ENCODE results near the gene CUL3.
"Not testable (repeated sequence)": the region's sequence is repeated elsewhere in the genome, so short reads cannot be mapped to it uniquely, and the experiment has no call there.

Gene CUL3

DNA sequence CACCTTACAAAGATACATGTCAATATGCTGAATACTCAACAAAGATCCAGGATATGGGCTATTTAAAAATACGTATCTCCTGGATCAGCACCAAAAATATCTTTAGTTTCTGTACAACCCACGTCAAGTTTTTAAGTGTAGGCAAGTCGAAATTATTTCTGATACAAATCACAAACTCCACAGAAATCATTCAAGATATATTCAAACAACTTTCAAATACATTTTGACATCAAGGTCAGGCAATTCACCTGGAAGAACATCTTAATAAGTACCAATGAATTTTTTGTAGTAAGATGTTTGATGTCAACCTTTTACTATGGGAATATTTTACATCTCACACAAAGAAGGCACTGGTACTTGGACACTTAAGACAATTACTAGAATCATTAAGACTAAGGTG is 86.2 kb downstream of the CUL3 start:
- TF ChIP-seq, protein P1, sequence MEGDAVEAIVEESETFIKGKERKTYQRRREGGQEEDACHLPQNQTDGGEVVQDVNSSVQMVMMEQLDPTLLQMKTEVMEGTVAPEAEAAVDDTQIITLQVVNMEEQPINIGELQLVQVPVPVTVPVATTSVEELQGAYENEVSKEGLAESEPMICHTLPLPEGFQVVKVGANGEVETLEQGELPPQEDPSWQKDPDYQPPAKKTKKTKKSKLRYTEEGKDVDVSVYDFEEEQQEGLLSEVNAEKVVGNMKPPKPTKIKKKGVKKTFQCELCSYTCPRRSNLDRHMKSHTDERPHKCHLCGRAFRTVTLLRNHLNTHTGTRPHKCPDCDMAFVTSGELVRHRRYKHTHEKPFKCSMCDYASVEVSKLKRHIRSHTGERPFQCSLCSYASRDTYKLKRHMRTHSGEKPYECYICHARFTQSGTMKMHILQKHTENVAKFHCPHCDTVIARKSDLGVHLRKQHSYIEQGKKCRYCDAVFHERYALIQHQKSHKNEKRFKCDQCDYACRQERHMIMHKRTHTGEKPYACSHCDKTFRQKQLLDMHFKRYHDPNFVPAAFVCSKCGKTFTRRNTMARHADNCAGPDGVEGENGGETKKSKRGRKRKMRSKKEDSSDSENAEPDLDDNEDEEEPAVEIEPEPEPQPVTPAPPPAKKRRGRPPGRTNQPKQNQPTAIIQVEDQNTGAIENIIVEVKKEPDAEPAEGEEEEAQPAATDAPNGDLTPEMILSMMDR (IDR thresholded peaks at IDR 0.05; ENCODE audit: insufficient read depth, missing control alignments): no peak
- FAIRE-seq: no peak
- DNase-seq (ENCODE audit: insufficient read length, low spot score): no peak

DNA sequence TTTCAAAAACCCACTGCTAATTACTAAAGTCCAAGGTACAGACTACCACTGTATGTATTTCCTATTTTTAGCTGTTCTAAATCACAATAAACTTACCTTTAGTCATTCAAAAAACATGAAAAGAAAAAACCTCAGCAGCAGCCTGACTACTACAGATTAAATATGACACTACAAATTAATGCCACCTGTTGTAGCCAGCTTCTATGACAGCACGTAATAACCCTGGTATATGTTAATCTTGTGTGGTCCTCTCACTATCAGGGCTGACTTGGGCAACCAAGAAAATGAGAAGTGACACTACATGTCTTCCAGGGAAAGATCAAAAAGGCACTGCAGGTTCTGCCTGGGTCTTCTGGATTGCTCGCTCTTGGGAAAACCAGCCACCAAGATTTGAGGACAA is 92.6 kb downstream of the CUL3 start:
- DNase-seq (ENCODE audit: insufficient read length, low spot score) (no peak), FAIRE-seq (no peak)
- TF ChIP-seq, protein P1 (IDR thresholded peaks at IDR 0.05; ENCODE audit: insufficient read depth, missing control alignments): no peak

DNA sequence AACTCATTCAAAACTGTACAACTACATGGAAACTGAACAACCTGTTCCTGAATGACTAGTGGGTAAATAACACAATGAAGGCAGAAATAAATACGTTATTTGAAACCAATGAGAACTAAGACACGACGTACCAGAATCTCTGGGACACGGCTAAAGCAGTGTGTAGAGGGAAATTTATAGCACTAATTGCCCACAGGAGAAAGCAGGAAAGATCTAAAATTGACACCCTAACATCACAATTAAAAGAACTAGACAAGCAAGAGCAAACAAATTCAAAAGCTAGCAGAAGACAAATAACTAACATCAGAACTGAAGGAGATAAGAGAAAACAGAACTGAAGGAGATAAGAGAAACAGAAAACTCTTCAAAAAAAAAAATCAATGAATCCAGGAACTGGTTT is 97.2 kb downstream of the CUL3 start:
- not testable (repeated sequence) for FAIRE-seq; DNase-seq (ENCODE audit: insufficient read length, low spot score)

DNA sequence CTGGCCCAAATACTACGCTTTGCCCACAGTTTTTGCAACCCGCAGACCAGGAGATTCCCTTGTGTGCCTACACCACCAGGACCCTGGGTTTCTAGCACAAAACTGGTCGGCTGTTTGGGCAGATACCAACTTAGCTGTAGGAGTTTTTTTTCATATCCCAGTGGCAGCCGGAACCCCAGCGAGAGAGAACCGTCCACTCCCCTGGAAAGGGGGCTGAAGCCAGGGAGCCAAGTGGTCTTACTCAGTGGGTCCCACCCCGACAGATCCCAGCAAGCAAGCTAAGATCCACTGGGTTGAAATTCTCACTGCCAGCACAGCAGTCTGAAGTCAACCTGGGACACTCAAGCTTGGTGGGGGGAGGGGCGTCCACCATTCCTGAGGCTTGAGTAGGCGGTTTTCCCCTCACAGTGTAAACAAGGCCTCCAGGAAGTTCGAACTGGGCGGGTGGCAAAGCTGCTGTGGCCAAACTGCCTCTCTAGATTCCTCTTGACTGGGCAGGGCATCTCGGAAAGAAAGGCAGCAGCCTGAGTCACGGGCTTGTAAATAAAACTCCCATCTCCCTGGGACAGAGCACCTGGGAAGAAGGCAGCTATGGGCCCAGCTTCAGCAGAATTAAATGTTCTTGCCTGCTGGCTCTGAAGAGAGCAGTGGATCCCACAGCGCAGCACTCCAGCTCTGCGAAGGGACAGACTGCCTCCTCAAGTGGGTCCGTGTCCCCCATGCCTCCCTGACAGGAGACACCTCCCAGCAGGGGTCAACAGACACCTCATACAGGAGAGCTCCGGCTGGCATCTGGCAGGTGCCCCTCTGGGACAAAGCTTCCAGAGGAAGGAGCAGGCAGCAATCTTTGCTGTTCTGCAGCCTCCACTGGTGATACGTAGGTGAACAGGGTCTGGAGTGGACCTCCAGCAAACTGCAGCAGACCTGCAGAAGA is 99.8 kb downstream of the CUL3 start:
- not testable (repeated sequence) for FAIRE-seq; DNase-seq (ENCODE audit: insufficient read length, low spot score)

DNA sequence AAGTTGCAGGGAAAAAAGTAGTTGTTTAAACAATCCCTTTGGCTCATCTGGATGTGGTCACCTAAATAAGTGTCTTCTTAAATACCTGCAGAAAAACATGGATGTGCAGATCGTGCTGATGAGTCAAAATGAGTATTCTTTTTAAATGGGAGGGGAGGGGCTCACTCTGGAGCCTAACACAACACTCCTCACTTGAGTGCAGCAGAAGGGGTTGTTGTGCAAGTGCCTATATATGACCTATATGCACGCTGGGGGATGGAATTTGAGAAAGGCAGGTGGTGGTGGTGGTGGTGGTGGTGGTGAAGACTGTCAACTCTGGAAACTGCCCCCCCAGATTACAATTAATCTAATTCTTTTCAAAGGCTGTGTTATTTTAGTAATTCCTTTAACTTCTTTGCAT is 105.3 kb downstream of the CUL3 start:
- FAIRE-seq (no peak), DNase-seq (ENCODE audit: insufficient read length, low spot score) (no peak)
- TF ChIP-seq, protein P1 (IDR thresholded peaks at IDR 0.05; ENCODE audit: insufficient read depth, missing control alignments): no peak

DNA sequence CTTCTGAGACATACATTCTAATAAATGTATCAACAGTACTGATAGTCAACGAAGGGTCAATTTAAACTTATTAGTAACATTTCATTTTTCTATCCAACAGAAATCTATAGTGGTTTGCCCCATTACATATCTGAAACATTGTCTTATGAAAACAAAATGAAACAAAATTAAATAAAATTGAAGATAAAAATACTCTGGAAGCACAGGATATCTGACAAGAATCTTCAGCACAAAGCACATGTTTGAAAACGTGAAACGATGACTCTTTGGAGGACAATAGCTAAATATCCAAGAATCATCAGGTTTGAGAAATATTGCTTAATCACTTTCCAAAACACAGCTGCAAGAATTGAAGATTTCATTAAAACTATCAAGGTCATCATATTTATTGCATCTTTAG is 112.3 kb downstream of the CUL3 start:
- TF ChIP-seq, protein P1 (IDR thresholded peaks at IDR 0.05; ENCODE audit: insufficient read depth, missing control alignments): no peak
- DNase-seq (ENCODE audit: insufficient read length, low spot score): no peak
- no peak for FAIRE-seq

DNA sequence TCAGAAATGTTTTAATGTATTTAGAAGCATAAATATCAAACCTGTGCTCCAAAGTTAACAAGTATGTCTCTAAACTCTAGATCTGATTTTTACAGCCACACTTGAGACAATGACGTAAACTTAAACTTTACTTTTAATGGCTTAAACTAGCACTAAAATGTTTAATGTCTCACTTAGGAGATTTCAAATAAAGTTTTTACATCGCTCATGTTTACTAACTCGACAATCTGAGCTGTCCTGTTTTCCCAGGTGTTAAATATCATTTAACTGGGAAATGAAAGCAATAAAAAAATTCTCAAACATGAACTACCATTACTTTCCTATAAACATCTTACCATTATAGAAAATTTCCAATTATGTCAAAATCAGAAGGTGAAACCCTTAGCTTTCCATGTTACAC is 113.0 kb downstream of the CUL3 start:
- FAIRE-seq: no peak

DNA sequence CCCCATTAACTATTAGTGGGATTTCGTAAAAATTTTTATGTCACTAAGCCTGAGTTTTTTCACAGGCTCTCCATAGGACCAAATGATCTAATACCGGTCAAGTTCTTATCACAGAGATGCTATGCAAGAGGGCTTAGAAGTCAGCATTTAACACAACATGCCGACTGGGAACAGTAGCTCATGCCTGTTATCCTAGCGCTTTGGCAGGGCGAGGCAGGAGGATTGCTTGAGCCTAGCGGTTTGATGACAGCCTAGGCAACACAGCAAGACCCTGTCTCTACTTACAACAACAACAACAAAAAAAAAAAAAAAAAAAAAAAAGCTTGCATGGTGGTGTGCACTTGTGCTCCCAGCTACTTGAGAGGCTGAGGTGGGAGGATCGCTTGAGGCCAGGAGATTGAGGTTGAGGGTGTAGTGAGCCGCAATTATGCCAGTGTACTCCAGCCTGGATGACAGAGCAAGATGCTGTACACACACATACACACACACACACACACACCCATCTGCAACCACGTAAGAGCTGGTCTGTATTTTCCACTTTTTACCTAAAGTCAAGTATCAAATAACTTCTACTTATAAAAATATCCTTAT is 115.7 kb downstream of the CUL3 start:
- DNase-seq (ENCODE audit: insufficient read length, low spot score) (no peak), FAIRE-seq (no peak)
- TF ChIP-seq, protein P1 (IDR thresholded peaks at IDR 0.05; ENCODE audit: insufficient read depth, missing control alignments): no peak

More for the DNA sequence above, 113.0 kb downstream of the CUL3 start:
- no peak for DNase-seq (ENCODE audit: insufficient read length, low spot score)
- TF ChIP-seq, protein P1 (IDR thresholded peaks at IDR 0.05; ENCODE audit: insufficient read depth, missing control alignments): no peak
